CD4-positive, alpha-beta T cell treated with Interleukin-6 for 4 hours (primary cell): ENCODE data around the gene ESPN.

Source experiments
- DNase-seq: peaks from one replicate; pipeline ENCODE4 v3.0.0-alpha.2; 2020; ENCODE audit warnings: mixed read lengths

Gene ESPN

GRCh38 chr1:6498576-6499111 is 74.1 kb downstream of the ESPN start:
- DNase-seq = no peak

- DNase-seq = no peak
These were observed 74.7 kb downstream of the ESPN start for GRCh38 chr1:6499296-6499695.

- DNase-seq = no peak
These were observed 76.1 kb downstream of the ESPN start for GRCh38 chr1:6500544-6501278.

DNA sequence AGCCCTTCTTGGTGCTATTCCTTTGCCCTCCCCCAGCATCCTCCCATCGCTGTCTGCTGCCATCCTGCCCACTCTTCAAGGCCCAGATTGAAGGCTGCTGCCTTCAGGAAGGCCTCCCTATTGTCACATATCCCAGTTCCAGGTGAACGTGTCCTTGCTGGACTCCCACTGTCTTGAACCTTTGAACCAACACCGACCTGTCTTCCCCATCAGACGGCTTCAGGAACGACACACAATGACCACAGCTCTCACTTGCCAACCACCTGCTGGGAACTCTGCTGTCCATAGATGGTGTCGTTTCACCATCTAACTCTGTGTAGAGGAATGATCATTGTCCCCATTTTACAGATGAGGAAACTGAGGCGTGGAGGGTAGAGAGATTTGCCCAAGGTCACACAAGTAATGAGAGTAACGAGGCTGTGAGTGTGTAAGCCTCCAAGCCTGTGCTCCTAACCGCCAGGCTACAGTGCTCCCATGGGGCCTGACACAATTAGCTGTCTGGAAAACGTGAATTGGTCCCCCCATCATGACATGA is 76.8 kb downstream of the ESPN start:
- DNase-seq = no peak

DNA sequence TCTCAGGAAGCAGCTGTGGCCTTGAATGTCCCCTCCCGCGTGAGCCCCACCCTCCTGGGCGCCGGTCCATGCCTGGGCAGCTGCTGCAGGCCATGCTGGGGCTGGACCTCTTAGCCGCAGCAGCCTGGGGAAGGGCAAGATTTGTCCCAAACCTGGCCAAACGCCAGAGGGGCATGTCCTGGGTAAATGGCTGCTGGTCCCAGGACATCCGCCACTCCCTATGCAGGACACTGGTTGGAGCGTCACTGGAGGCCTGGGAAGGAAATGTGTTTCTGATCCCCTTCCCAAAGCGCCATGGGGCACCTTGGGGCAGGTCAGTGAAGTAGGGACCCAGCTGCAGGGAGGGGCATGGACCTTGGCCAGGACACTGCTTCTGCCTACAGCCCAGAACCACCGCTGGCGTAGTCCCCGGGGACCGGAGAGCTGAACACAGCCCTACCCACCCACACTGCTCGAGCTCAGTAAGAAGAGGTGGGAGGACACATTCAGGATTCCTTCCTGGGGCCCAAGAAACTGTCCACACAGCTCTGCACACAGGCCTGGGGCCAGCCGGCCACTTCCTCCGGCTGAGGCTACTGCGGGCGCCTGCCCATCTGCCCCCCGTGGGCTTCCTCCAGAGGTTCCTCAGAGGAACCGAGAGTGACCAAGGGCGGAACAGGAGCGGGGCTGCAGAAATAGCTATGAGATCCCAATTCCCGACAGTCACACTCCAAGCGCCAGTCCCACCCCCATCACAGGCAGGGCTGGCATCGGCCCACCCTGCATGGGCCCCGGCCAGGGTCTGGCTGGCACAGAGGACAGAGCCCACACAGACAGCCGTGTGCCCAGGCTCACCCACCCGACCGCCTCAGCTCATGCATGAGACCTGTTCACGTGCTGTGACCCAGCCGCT is 77.7 kb downstream of the ESPN start:
- no peak for DNase-seq

GRCh38 chr1:6503884-6504602 is 79.5 kb downstream of the ESPN start:
- no peak for DNase-seq

DNA sequence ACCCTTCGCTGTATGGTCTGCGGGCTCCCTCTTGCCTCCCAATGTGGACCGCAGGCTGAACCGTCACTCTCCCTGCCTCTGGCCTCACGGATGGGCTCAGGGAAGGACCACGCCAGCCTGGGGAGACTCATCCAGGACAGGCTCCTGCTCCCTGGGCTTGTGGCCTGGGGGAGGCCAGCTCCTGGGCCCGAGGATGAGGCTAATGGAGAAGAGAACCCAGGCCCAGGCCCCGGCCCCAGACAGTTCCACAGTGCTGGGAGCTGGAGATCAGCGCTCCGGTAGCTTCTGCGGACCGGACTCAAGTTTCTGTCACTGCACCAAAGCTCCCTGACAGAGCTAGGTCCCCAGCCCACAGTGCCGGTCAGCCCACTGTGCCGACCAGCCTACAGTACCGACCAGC is 80.3 kb downstream of the ESPN start:
- no peak for DNase-seq

GRCh38 chr1:6505367-6506209 is 81.0 kb downstream of the ESPN start:
- no peak for DNase-seq

DNA sequence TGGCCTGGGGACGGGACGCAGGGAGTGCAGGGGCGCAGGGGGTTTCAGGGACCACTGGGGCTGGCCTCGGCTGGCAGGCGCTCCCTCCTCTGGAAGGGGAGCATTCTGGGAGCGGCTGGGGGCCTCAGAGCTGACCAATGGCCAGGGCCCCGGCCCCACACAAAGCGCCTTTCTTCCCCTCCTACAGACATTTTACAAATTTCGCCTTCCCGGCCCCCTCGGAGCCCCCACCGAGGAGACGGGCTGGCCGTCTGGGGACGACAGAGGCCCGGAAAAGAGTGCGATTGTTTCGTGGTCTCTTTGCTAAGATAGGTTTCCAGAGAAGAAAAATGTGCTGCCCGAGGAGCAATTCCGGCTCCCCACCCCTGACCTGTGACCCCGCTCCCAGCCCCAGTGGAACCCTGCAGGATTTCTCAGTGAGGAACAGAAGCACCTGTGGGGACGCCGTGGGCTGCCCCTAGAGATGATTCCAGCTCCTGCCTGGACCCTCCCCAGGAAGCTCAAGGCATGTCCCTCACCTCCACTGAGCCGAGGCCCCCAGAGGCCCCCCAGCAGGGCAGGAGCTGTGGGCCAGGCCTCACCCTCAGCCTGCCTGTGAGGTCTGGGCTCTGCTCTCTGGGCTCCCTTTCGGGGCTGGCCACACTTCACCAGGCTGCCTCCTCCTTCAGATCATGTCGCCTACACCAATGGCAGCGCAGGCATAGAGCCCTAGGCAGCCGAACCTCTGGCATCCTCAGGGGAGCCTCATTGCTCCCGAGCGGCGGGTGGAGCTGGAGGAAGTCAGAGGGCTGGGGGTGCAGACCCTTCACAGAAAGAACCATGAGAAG is 81.8 kb downstream of the ESPN start:
- no peak for DNase-seq

GRCh38 chr1:6507037-6507428 is 82.5 kb downstream of the ESPN start:
- no peak for DNase-seq

- DNase-seq = no peak
These were observed 82.9 kb downstream of the ESPN start for GRCh38 chr1:6507461-6507911.

- DNase-seq = no peak
These were observed 83.7 kb downstream of the ESPN start for GRCh38 chr1:6508154-6508815.

- no peak for DNase-seq
These were observed 84.2 kb downstream of the ESPN start for GRCh38 chr1:6508816-6509189.

GRCh38 chr1:6509220-6509918 is 84.8 kb downstream of the ESPN start:
- no peak for DNase-seq

DNA sequence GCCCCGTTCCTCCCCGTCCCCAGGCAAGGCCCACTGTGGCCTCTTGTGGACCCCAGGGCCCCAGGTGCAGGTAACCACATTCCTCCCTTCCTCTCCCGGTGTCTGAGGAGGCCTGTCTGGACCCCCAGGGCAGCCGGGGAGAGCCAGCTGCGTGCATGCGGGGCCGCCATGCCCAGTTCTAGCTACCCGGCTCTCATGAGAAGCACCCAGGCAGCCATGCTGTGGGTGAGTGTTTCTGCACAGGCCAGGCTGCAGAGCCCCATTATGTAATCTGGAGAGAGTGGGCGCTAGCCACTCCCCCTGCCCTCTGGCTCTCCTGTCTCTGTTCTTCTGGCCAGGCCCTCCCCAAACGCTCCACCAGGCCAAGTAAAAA is 85.3 kb downstream of the ESPN start:
- no peak for DNase-seq

DNA sequence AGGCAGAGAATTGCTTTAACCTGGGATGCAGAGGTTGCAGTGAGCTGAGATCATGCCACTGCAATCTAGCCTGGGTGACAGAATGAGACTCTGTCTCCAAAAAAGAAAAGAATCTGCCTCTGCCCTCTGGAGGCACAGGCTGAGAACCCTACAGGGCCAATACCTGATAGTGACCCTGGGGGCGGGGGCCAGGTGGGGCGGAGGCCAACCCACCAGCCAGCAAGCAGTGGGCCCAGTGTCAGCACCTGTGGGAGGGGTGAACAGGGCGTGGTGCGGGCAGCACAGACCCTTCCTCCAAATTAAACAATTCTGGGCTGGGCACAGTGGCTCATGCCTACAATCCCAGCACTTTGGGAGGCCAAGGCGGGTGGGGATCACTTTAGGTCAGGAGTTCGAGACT is 85.9 kb downstream of the ESPN start:
- DNase-seq = no peak
